ENCODE results near the gene ASTL. TPM values are rescaled to one million over a fixed set of nuclear protein-coding genes. Genes with fewer than 3 reads are reported as not detected.

ASTL gene
- total and polyA plus RNA-seq, 9 of the 15 experiments (the other 6 are each of a cell fraction or from before 2014, with no cell fraction given) = not detected

GRCh38 chr2:96148410-96149217 lies 10.3 kb upstream of the ASTL start (continued):
- TF ChIP-seq HINFP (tag; conservative IDR thresholded peaks at IDR 0.05; ENCODE audit: low read depth) = no peak
- no peak for TF ChIP-seq PYGO2 (tag; IDR thresholded peaks at IDR 0.05)
- no peak for TF ChIP-seq GTF2B (IDR thresholded peaks at IDR 0.05; ENCODE audit: extremely low read depth, insufficient read length)
- no peak for TF ChIP-seq ZNF551 (CRISPR knock-in tag; IDR thresholded peaks at IDR 0.05)
- TF ChIP-seq MTA2 (IDR thresholded peaks at IDR 0.05; ENCODE audit: low read depth) = no peak
- TF ChIP-seq ZNF512 (tag; IDR thresholded peaks at IDR 0.05) = no peak
- no peak for TF ChIP-seq CHD7 (IDR thresholded peaks at IDR 0.05; ENCODE audit: low read depth, low read length)
- TF ChIP-seq EGR1 (conservative IDR thresholded peaks at IDR 0.05) = peak; percentile 43; the same call in 1 of the 2 replicates
- no peak for TF ChIP-seq GABPB1 (CRISPR knock-in tag; IDR thresholded peaks at IDR 0.05)
- no peak for TF ChIP-seq ZEB2 (IDR thresholded peaks at IDR 0.05)
- peak; percentile 66; the same call in 1 of the 2 replicates for TF ChIP-seq PKNOX1 (IDR thresholded peaks at IDR 0.05)
